KMS-11 (cell line): ENCODE measurements around the gene JARID2.

Experiments
- H2AFZ ChIP-seq: fragments of 200-600 bp; sonication (generic); 2 replicates; pipeline ENCODE4 v1.6.1; 2016; ENCODE audit warnings: antibody characterized with exemption, mixed run types, low read depth
- H3K27ac ChIP-seq: fragments of 200-600 bp; sonication (generic); 2 replicates; pipeline ENCODE4 v1.6.1; 2016; ENCODE audit warnings: mild to moderate bottlenecking, mixed run types
- H3K27me3 ChIP-seq: fragments of 200-600 bp; sonication (generic); 2 replicates; pipeline ENCODE4 v1.6.1; 2017; ENCODE audit warnings: mild to moderate bottlenecking, low read depth, mixed run types, moderate library complexity; ENCODE audit not compliant: insufficient read depth
- H3K36me3 ChIP-seq: fragments of 200-600 bp; sonication (generic); 2 replicates; pipeline ENCODE4 v1.6.1; 2017; ENCODE audit warnings: mild to moderate bottlenecking, mixed run types; ENCODE audit not compliant: insufficient read depth
- H3K4me1 ChIP-seq: fragments of 200-600 bp; sonication (generic); 2 replicates; pipeline ENCODE4 v1.6.1; 2016; ENCODE audit warnings: mild to moderate bottlenecking, low read depth, mixed run types; ENCODE audit not compliant: poor library complexity, severe bottlenecking
- H3K4me2 ChIP-seq: fragments of 200-600 bp; sonication (generic); 2 replicates; pipeline ENCODE4 v1.7.0; 2016; ENCODE audit warnings: mild to moderate bottlenecking, mixed run types
- H3K4me3 ChIP-seq: fragments of 200-600 bp; sonication (generic); IDR thresholded peaks from 2 replicates; pipeline ENCODE4 v1.6.1; 2017; ENCODE audit warnings: low read depth, low read length, mixed read lengths; ENCODE audit not compliant: insufficient read depth
- H3K79me2 ChIP-seq: fragments of 200-600 bp; sonication (generic); 2 replicates; pipeline ENCODE4 v1.6.1; 2016; ENCODE audit warnings: low read depth, mixed run types; ENCODE audit not compliant: insufficient read depth
- H3K9ac ChIP-seq: fragments of 200-600 bp; sonication (generic); 2 replicates; pipeline ENCODE4 v1.6.1; 2016; ENCODE audit warnings: mild to moderate bottlenecking, mixed run types
- H4K20me1 ChIP-seq: fragments of 200-600 bp; sonication (generic); 2 replicates; pipeline ENCODE4 v1.6.1; 2016; ENCODE audit warnings: mild to moderate bottlenecking, mixed run types; ENCODE audit not compliant: insufficient read depth
- TF ChIP-seq, protein P1 (sequence below): fragments of 200-600 bp; sonication (generic); conservative IDR thresholded peaks from 2 replicates; pipeline ENCODE4 v1.6.1; 2017; ENCODE audit warnings: low read depth, mild to moderate bottlenecking, antibody characterized with exemption, low read length, moderate library complexity, mixed read lengths

The JARID2 gene

DNA sequence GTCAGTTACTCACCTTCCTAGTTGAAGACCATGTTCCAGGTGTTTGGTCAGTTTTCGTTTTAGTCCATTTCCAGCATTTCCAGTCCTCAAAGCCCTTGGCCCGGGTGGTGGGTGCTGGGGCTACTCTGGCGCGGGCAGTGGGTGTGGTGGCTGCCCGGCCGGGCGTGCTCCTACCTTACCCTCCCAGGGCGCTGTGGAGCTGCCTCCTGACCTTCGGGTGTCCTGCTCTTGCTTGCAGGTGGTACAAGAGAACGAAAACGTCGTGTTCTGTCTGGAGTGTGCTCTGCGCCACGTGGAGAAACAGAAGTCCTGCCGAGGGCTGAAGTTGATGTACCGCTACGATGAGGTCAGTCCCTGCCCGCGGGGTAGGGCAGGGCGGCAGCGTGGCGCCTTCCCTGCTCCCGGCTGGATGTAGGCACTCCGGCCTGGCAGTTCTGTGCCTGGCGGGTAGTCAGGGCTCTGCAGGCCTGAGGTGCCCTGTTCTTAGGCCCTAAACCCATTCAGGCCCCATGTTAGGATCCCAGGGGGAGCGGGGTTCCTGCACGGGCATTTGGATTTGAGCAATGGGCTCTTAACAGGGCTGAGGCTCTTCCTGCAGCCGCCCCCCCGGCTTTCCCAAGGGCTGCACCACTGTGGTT lies 271.2 kb downstream of the JARID2 start:
- Histone ChIP-seq H3K27ac (no peak overlapping the region), H3K79me2 (no peaks in the 10 kb centered on the region), H3K27me3 (no peaks in the 10 kb centered on the region), H3K4me2 (no peak overlapping the region), H3K4me1 (no peaks in the 10 kb centered on the region), H3K9ac (no peak overlapping the region), H4K20me1 (no peaks in the 10 kb centered on the region), H3K4me3 (no peak overlapping the region), H2AFZ (no peak overlapping the region), H3K36me3 (no peaks in the 10 kb centered on the region)
- TF ChIP-seq, protein P1, sequence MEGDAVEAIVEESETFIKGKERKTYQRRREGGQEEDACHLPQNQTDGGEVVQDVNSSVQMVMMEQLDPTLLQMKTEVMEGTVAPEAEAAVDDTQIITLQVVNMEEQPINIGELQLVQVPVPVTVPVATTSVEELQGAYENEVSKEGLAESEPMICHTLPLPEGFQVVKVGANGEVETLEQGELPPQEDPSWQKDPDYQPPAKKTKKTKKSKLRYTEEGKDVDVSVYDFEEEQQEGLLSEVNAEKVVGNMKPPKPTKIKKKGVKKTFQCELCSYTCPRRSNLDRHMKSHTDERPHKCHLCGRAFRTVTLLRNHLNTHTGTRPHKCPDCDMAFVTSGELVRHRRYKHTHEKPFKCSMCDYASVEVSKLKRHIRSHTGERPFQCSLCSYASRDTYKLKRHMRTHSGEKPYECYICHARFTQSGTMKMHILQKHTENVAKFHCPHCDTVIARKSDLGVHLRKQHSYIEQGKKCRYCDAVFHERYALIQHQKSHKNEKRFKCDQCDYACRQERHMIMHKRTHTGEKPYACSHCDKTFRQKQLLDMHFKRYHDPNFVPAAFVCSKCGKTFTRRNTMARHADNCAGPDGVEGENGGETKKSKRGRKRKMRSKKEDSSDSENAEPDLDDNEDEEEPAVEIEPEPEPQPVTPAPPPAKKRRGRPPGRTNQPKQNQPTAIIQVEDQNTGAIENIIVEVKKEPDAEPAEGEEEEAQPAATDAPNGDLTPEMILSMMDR = no peak

DNA sequence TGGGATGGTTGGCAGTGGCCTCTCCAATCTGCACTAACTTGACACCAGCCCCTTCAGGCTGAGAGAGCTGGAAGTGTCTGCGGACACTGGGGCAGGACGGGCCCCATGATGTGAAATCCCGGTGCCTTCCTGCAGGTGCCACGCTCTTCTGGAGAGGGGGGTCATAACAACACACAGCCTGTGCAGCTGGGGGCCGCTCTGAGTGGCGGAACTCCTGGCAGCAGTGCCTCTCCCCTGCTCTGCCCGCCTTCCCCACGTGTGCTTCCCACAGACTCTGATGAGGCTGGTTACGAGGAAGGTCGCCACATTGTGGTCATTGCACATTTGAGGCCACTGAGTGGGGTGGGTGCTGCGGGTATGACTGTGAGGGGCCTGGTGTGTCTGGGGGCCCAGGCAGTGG lies 271.7 kb downstream of the JARID2 start:
- Histone ChIP-seq H3K27ac (no peak overlapping the region), H3K79me2 (no peaks in the 10 kb centered on the region), H3K9ac (no peak overlapping the region), H3K27me3 (no peaks in the 10 kb centered on the region), H3K4me2 (no peak overlapping the region), H3K4me3 (no peak overlapping the region), H2AFZ (no peak overlapping the region), H4K20me1 (no peaks in the 10 kb centered on the region), H3K4me1 (no peaks in the 10 kb centered on the region), H3K36me3 (no peaks in the 10 kb centered on the region; the same call in 1 of the 2 replicates)
- TF ChIP-seq, protein P1 = no peak

DNA sequence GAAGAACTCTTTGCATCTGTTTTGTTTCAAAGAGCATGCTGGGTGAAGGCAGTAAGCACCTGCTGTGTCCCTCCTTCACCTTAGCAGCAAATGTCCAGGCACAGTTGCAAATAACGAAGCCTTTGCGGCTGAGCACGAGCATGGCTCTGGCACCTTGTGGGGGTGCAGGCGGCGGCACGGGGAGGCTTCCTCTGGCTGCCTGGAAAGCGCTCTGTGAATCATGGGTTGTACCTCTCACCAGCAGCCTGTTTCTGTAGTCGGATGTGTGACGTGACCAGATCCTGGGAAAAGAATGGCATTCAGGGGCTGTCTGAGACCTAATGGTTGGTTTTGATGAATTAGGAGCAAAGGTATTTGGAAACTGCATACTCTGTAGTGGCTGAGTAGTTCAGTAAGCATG lies 272.2 kb downstream of the JARID2 start:
- H4K20me1 ChIP-seq = no peaks in the 10 kb centered on the region
- no peak overlapping the region for H3K4me2 ChIP-seq
- H3K9ac ChIP-seq = no peak overlapping the region
- H2AFZ ChIP-seq = no peak overlapping the region
- no peaks in the 10 kb centered on the region for H3K4me1 ChIP-seq
- TF ChIP-seq, protein P1 = no peak
- H3K27me3 ChIP-seq = no peaks in the 10 kb centered on the region
- no peaks in the 10 kb centered on the region; the same call in 1 of the 2 replicates for H3K36me3 ChIP-seq
- no peak overlapping the region for H3K4me3 ChIP-seq
- no peaks in the 10 kb centered on the region for H3K79me2 ChIP-seq
- H3K27ac ChIP-seq = no peak overlapping the region

DNA sequence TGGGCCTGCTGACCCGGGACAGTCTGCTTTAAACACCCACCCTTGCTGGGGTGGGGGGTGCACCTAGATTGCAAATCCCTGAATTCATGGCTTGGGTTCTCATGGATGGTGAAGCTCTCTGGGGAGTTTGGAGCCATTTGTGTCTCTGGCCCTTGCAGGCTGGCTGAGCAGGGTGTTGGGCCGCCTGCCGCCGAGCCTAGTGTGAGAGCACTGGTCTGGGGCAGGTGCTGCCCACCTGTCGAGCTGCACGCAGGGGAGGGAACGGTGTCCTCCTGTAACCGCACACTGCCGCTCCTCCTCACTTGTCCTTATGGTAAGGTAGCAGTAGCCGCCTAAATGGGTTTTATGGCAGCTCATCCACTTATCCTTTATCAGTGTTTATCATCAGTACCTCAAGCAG lies 273.0 kb downstream of the JARID2 start:
- H3K4me1 ChIP-seq = no peaks in the 10 kb centered on the region
- no peaks in the 10 kb centered on the region for H4K20me1 ChIP-seq

More for the DNA sequence above, 273.0 kb downstream of the JARID2 start:
- no peak overlapping the region for H2AFZ ChIP-seq
- H3K4me3 ChIP-seq = no peak overlapping the region
- no peak overlapping the region for H3K4me2 ChIP-seq
- H3K36me3 ChIP-seq = no peaks in the 10 kb centered on the region; the same call in 1 of the 2 replicates
- no peaks in the 10 kb centered on the region for H3K27me3 ChIP-seq
- H3K79me2 ChIP-seq = no peaks in the 10 kb centered on the region
- H3K27ac ChIP-seq = no peak overlapping the region
- TF ChIP-seq, protein P1 = no peak
- no peak overlapping the region for H3K9ac ChIP-seq
